ENCODE measurements around the gene RAB40C.

The RAB40C gene

GRCh38 chr16:648781-649589 lies 59.1 kb downstream of the RAB40C start, which contains the start of gene WDR90:
TSS of gene WDR90 (plus strand) at chr16:649365. CDS start at chr16:649417, 52 bp downstream.
- DNase-seq: peak; percentile 91

- DNase-seq: peak; percentile 38
Measured at GRCh38 chr16:649631-650030, 59.8 kb downstream of the RAB40C start.

- no peak for DNase-seq
Measured at GRCh38 chr16:651844-652243, 62.0 kb downstream of the RAB40C start.

- DNase-seq: no peak
Measured at GRCh38 chr16:652454-653305, 62.8 kb downstream of the RAB40C start.

- DNase-seq: no peak
Measured at GRCh38 chr16:654034-654433, 64.2 kb downstream of the RAB40C start.

GRCh38 chr16:657487-657886 lies 67.6 kb downstream of the RAB40C start:
- DNase-seq: no peak

- DNase-seq: no peak
Measured at GRCh38 chr16:658679-659571, 69.1 kb downstream of the RAB40C start.

- DNase-seq: no peak
Measured at GRCh38 chr16:659618-660017, 69.8 kb downstream of the RAB40C start.

- DNase-seq: no peak
Measured at GRCh38 chr16:660132-660458, 70.2 kb downstream of the RAB40C start.

GRCh38 chr16:660459-661183 lies 70.8 kb downstream of the RAB40C start:
- DNase-seq: peak; percentile 82

GRCh38 chr16:661184-661821 lies 71.4 kb downstream of the RAB40C start:
- no peak for DNase-seq

- DNase-seq: no peak
Measured at GRCh38 chr16:662095-662494, 72.2 kb downstream of the RAB40C start.

GRCh38 chr16:662597-662996 lies 72.7 kb downstream of the RAB40C start:
- DNase-seq: no peak

- no peak for DNase-seq
Measured at GRCh38 chr16:666572-666971, 76.7 kb downstream of the RAB40C start.

- no peak for DNase-seq
Measured at GRCh38 chr16:667113-667779, 77.4 kb downstream of the RAB40C start.

GRCh38 chr16:667780-668518 lies 78.1 kb downstream of the RAB40C start, which contains the start of gene RHOT2:
TSS of gene RHOT2 (plus strand) at chr16:668132. CDS start at chr16:668200, 68 bp downstream.
- DNase-seq: peak; percentile 91

GRCh38 chr16:668519-669171 lies 78.8 kb downstream of the RAB40C start:
- DNase-seq: no peak

- no peak for DNase-seq
Measured at GRCh38 chr16:669666-670065, 79.8 kb downstream of the RAB40C start.

GRCh38 chr16:670485-671352 lies 80.9 kb downstream of the RAB40C start:
- no peak for DNase-seq

Data from EL (cell line).